HepG2 (cell line): ENCODE measurements around the gene PIEZO1. TPM values are rescaled to one million over a fixed set of nuclear protein-coding genes. Genes with fewer than 3 reads are reported as not detected.
A peak's percentile ranks its signal among the peaks of the same experiment; 100 is the strongest.

ENCODE experiments used
- HDAC2 ChIP-seq: sonication (generic); formaldehyde crosslinking; IDR thresholded peaks from 2 replicates; pipeline ENCODE4 v1.4.0; 2020; ENCODE audit warnings: missing genetic modification reagents
- KDM3A ChIP-seq: IDR thresholded peaks from 2 replicates; pipeline ENCODE4 v1.6.1; 2018; ENCODE audit warnings: low read depth, missing compliant biosample characterization
- PCBP2 ChIP-seq: fragments of 200-400 bp; formaldehyde crosslinking; optimal IDR thresholded peaks from 2 replicates; pipeline ENCODE3; 2018; ENCODE audit warnings: low read length, low read depth; ENCODE audit not compliant: poor library complexity, severe bottlenecking
- RARA ChIP-seq: IDR thresholded peaks from 2 replicates; pipeline ENCODE4 v1.6.1; 2016; ENCODE audit warnings: missing genetic modification reagents, missing compliant biosample characterization
- RFX5 ChIP-seq: IDR thresholded peaks from 2 replicates; pipeline ENCODE4 v1.6.1; 2011; ENCODE audit warnings: low read depth, low read length, improper control_type of control experiment
- SPEN ChIP-seq: sonication (generic); formaldehyde crosslinking; IDR thresholded peaks from 2 replicates; pipeline ENCODE4 v1.5.1; 2020; ENCODE audit warnings: low read depth, mild to moderate bottlenecking, missing genetic modification reagents
- TOE1 ChIP-seq: sonication (generic); formaldehyde crosslinking; IDR thresholded peaks from 2 replicates; pipeline ENCODE4 v1.4.0; 2020; ENCODE audit warnings: mild to moderate bottlenecking, missing genetic modification reagents
- ZNF225 ChIP-seq: sonication (generic); formaldehyde crosslinking; IDR thresholded peaks from 2 replicates; pipeline ENCODE4 v1.4.0; 2020; ENCODE audit warnings: mild to moderate bottlenecking, missing genetic modification reagents
- ZNF660 ChIP-seq: sonication (generic); formaldehyde crosslinking; IDR thresholded peaks from 2 replicates; pipeline ENCODE4 v1.5.1; 2020; ENCODE audit warnings: mild to moderate bottlenecking, low read depth, missing genetic modification reagents, borderline replicate concordance
- ZNF841 ChIP-seq: sonication (generic); formaldehyde crosslinking; IDR thresholded peaks from 2 replicates; pipeline ENCODE4 v1.8.1; 2023; ENCODE audit warnings: missing genetic modification reagents, borderline replicate concordance
- polyA plus RNA-seq, 8 experiments: library from polyadenylated mRNA; depleted of rRNA in 3 of 8; stranded (reverse) in 7 of 8; unstranded in 1 of 8; fragments of >200 nt; fragmentation: Illumina TruSeq in 4 of 8; extraction: Trizol in 4 of 8; gene quantifications; 2 replicates each; pipeline versions ENCODE4 v1.2.1 to v1.2.3, GENCODE V29; 2011 to 2016; ENCODE audit warnings: low read depth in 4 of 8, missing spikeins in 1 of 8, mixed read lengths in 1 of 8; ENCODE audit not compliant: insufficient read depth in 1 of 8
- total RNA-seq, 5 experiments: library from RNA; depleted of rRNA; stranded (reverse); fragments of >200 nt; fragmentation: Illumina TruSeq; extraction: Trizol; gene quantifications; 2 replicates each; pipeline ENCODE4 v1.2.3, GENCODE V29; 2016; ENCODE audit warnings: low read depth in 1 of 5
- TF ChIP-seq, protein P1 (sequence below): IDR thresholded peaks from 2 replicates; pipeline ENCODE4 v1.4.0; 2020; ENCODE audit warnings: mild to moderate bottlenecking, missing genetic modification reagents
- TF ChIP-seq, protein P2 (sequence below): sonication (generic); formaldehyde crosslinking; IDR thresholded peaks from 2 replicates; pipeline ENCODE4 v1.4.0; 2020; ENCODE audit warnings: mild to moderate bottlenecking, missing genetic modification reagents, borderline replicate concordance
- TF ChIP-seq, protein P3 (sequence below): IDR thresholded peaks from 2 replicates; pipeline ENCODE4 v1.6.1; 2012; ENCODE audit warnings: low read length, improper control_type of control experiment

The PIEZO1 gene
- total and polyA plus RNA-seq, 2 of the 13 experiments (the other 11 are each of a cell fraction or from before 2014, with no cell fraction given), result 67.9 to 85.0 TPM

DNA sequence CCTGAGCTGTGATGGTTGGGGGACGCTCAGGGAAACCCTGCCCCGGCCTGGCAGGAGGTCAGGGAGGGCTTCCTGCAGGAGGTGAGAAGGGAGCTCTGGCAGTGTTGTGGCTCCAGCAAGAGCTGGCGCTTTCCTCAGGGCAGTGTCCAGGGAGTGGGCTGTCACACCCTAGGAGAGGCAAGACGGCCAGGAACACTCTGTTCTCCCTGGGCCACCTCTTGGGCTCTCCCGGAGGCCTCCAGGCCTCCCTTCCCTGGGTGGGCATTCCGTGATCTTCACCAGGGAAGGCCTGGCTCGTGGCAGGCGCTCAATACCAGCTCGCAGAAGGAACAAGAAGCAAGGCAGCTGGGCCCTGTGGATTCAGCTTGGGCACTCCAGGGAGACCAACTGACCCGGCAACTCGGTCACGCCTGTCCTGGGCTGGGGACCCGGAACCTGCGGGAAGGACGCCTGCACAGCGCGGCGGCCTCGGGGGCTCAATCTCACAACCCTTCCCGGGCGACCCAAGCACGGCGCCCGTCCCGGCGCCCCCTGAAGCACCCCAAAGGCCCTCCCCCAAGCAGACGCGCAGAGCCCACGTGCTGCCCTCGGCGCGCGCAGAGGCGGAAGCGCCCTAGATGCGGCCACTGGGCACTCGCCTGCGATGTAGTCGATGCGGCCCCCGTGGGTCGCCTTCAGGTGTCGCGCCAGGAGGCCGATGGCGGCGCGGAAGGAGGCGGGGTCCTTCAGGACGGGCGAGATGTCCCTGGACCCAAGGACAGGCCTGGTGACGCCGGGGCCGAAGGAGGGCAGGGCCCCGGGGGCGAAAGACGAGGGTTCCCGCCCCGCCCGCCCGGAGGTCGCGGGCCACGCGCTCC, 26.1 kb upstream of the PIEZO1 start (continued):
- TF ChIP-seq, protein P1, sequence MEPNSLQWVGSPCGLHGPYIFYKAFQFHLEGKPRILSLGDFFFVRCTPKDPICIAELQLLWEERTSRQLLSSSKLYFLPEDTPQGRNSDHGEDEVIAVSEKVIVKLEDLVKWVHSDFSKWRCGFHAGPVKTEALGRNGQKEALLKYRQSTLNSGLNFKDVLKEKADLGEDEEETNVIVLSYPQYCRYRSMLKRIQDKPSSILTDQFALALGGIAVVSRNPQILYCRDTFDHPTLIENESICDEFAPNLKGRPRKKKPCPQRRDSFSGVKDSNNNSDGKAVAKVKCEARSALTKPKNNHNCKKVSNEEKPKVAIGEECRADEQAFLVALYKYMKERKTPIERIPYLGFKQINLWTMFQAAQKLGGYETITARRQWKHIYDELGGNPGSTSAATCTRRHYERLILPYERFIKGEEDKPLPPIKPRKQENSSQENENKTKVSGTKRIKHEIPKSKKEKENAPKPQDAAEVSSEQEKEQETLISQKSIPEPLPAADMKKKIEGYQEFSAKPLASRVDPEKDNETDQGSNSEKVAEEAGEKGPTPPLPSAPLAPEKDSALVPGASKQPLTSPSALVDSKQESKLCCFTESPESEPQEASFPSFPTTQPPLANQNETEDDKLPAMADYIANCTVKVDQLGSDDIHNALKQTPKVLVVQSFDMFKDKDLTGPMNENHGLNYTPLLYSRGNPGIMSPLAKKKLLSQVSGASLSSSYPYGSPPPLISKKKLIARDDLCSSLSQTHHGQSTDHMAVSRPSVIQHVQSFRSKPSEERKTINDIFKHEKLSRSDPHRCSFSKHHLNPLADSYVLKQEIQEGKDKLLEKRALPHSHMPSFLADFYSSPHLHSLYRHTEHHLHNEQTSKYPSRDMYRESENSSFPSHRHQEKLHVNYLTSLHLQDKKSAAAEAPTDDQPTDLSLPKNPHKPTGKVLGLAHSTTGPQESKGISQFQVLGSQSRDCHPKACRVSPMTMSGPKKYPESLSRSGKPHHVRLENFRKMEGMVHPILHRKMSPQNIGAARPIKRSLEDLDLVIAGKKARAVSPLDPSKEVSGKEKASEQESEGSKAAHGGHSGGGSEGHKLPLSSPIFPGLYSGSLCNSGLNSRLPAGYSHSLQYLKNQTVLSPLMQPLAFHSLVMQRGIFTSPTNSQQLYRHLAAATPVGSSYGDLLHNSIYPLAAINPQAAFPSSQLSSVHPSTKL (CRISPR knock-in tag), result peak; percentile 39; the same call in 1 of the 2 replicates
- TF ChIP-seq ZNF841 (peak; percentile 17; the same call in 1 of the 2 replicates), RFX5 (no peak; the same call in 1 of the 2 replicates), ZNF660 (CRISPR knock-in tag) (peak; percentile 62; the same call in 1 of the 2 replicates), SPEN (CRISPR knock-in tag) (peak; percentile 63; the same call in 1 of the 2 replicates), PCBP2 (no peak), TOE1 (no peak), KDM3A (CRISPR knock-in tag) (peak; percentile 47; the same call in 1 of the 2 replicates), HDAC2 (peak; percentile 39), ZNF225 (CRISPR knock-in tag) (no peak), RARA (CRISPR knock-in tag) (no peak)
- TF ChIP-seq, protein P2, sequence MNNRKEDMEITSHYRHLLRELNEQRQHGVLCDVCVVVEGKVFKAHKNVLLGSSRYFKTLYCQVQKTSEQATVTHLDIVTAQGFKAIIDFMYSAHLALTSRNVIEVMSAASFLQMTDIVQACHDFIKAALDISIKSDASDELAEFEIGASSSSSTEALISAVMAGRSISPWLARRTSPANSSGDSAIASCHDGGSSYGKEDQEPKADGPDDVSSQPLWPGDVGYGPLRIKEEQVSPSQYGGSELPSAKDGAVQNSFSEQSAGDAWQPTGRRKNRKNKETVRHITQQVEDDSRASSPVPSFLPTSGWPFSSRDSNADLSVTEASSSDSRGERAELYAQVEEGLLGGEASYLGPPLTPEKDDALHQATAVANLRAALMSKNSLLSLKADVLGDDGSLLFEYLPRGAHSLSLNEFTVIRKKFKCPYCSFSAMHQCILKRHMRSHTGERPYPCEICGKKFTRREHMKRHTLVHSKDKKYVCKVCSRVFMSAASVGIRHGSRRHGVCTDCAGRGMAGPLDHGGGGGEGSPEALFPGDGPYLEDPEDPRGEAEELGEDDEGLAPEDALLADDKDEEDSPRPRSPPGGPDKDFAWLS, result no peak; the same call in 1 of the 2 replicates
- TF ChIP-seq, protein P3, sequence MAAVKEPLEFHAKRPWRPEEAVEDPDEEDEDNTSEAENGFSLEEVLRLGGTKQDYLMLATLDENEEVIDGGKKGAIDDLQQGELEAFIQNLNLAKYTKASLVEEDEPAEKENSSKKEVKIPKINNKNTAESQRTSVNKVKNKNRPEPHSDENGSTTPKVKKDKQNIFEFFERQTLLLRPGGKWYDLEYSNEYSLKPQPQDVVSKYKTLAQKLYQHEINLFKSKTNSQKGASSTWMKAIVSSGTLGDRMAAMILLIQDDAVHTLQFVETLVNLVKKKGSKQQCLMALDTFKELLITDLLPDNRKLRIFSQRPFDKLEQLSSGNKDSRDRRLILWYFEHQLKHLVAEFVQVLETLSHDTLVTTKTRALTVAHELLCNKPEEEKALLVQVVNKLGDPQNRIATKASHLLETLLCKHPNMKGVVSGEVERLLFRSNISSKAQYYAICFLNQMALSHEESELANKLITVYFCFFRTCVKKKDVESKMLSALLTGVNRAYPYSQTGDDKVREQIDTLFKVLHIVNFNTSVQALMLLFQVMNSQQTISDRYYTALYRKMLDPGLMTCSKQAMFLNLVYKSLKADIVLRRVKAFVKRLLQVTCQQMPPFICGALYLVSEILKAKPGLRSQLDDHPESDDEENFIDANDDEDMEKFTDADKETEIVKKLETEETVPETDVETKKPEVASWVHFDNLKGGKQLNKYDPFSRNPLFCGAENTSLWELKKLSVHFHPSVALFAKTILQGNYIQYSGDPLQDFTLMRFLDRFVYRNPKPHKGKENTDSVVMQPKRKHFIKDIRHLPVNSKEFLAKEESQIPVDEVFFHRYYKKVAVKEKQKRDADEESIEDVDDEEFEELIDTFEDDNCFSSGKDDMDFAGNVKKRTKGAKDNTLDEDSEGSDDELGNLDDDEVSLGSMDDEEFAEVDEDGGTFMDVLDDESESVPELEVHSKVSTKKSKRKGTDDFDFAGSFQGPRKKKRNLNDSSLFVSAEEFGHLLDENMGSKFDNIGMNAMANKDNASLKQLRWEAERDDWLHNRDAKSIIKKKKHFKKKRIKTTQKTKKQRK, result no peak
